ENCODE data around the gene GRK4. TPM values are rescaled to one million over a fixed set of nuclear protein-coding genes. Genes with fewer than 3 reads are reported as not detected.

GRK4 gene
- total RNA-seq, 1 experiment from 2014 or later, result 2.5 TPM

GRCh38 chr4:2994917-2995316 lies 31.5 kb downstream of the GRK4 start:
- POLR2A ChIA-PET, result interaction anchor here (0.6 kb wide), 1 partner anchor 60 kb away, joined by 4 read pairs; no protein-coding TSS in a partner anchor
- Histone ChIP-seq H3K27me3 (ENCODE audit: control insufficient read depth, insufficient read depth, low read length) (no peaks in the 10 kb centered on the region; the same call in 1 of the 2 replicates), H3K27ac (ENCODE audit: low read length) (no peak overlapping the region), H3K9me3 (ENCODE audit: control insufficient read depth, insufficient read depth, low read depth, low read length) (no peaks in the 10 kb centered on the region), H3K4me1 (ENCODE audit: control insufficient read depth, insufficient read depth, low read length) (no peaks in the 10 kb centered on the region), H3K36me3 (ENCODE audit: control insufficient read depth, insufficient read depth, low read length) (no peaks in the 10 kb centered on the region), H3K4me3 (ENCODE audit: low read depth in 2 of 2, low read length in 2 of 2) (no peak overlapping the region)
- ATAC-seq (no peak), DNase-seq (ENCODE audit: low read depth, low spot score) (no peak)
- intact Hi-C loops (cut with micrococcal nuclease; ENCODE audit: unreplicated experiment) (no loop called here), in situ Hi-C loops (cut with HindIII; ENCODE audit: low pct_unique_long_range_greater_than_20kb, low sequenced_read_pairs) (no loop called here)
- TF ChIP-seq TCF7L2 (IDR thresholded peaks at IDR 0.05; ENCODE audit: low read depth, low read length), result no peak
- no peak for TF ChIP-seq SIN3A (IDR thresholded peaks at IDR 0.05; ENCODE audit: borderline replicate concordance, insufficient read depth, low read depth, low read length)
- TF ChIP-seq REST (IDR thresholded peaks at IDR 0.05; ENCODE audit: insufficient read depth in 1 of 2, low read depth in 2 of 2, low read length in 1 of 2), result no peak
- BruUV-seq (replicated peaks), result no TSS peak
- CTCF ChIA-PET, result no interaction called here

- Histone ChIP-seq H3K27me3 (ENCODE audit: control insufficient read depth, insufficient read depth, low read length) (no peaks in the 10 kb centered on the region; the same call in 1 of the 2 replicates), H3K4me1 (ENCODE audit: control insufficient read depth, insufficient read depth, low read length) (no peaks in the 10 kb centered on the region), H3K36me3 (ENCODE audit: control insufficient read depth, insufficient read depth, low read length) (no peaks in the 10 kb centered on the region), H3K27ac (ENCODE audit: low read length) (no peak overlapping the region), H3K9me3 (ENCODE audit: control insufficient read depth, insufficient read depth, low read depth, low read length) (no peaks in the 10 kb centered on the region), H3K4me3 (ENCODE audit: low read depth in 2 of 2, low read length in 2 of 2) (no peak overlapping the region)
- POLR2A ChIA-PET, result interaction anchor here (0.6 to 0.7 kb wide), 2 partner anchors 42 to 61 kb away, joined by 4 read pairs; no protein-coding TSS in a partner anchor
- CTCF ChIA-PET, result no interaction called here
- DNase-seq (ENCODE audit: low read depth, low spot score), result no peak
- in situ Hi-C loops (cut with HindIII; ENCODE audit: low pct_unique_long_range_greater_than_20kb, low sequenced_read_pairs) (no loop called here), intact Hi-C loops (cut with micrococcal nuclease; ENCODE audit: unreplicated experiment) (no loop called here)
- no peak for ATAC-seq
- no TSS peak for BruUV-seq (replicated peaks)
- TF ChIP-seq SIN3A (IDR thresholded peaks at IDR 0.05; ENCODE audit: borderline replicate concordance, insufficient read depth, low read depth, low read length) (no peak), REST (IDR thresholded peaks at IDR 0.05; ENCODE audit: insufficient read depth in 1 of 2, low read depth in 2 of 2, low read length in 1 of 2) (no peak), TCF7L2 (IDR thresholded peaks at IDR 0.05; ENCODE audit: low read depth, low read length) (no peak), CTCF (IDR thresholded peaks at IDR 0.05) (no peak), POLR2AphosphoS5 (IDR thresholded peaks at IDR 0.05; ENCODE audit: low read depth, low read length) (no peak)
Measured at GRCh38 chr4:2995546-2996265, 32.3 kb downstream of the GRK4 start.
